NCI-H2196 treated with DMSO at 0.1 percent for 48 hours (cell line): Measurements from ENCODE around the gene SLC25A17.
"Not testable (repeated sequence)": the region's sequence is repeated elsewhere in the genome, so short reads cannot be mapped to it uniquely, and the experiment has no call there.

ENCODE experiments used
- DNase-seq: peaks from one replicate; lab custom pipeline; 2025; ENCODE audit not compliant: unreplicated experiment; lab: John Stamatoyannopoulos, UW

Gene SLC25A17, protein sequence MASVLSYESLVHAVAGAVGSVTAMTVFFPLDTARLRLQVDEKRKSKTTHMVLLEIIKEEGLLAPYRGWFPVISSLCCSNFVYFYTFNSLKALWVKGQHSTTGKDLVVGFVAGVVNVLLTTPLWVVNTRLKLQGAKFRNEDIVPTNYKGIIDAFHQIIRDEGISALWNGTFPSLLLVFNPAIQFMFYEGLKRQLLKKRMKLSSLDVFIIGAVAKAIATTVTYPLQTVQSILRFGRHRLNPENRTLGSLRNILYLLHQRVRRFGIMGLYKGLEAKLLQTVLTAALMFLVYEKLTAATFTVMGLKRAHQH

DNA sequence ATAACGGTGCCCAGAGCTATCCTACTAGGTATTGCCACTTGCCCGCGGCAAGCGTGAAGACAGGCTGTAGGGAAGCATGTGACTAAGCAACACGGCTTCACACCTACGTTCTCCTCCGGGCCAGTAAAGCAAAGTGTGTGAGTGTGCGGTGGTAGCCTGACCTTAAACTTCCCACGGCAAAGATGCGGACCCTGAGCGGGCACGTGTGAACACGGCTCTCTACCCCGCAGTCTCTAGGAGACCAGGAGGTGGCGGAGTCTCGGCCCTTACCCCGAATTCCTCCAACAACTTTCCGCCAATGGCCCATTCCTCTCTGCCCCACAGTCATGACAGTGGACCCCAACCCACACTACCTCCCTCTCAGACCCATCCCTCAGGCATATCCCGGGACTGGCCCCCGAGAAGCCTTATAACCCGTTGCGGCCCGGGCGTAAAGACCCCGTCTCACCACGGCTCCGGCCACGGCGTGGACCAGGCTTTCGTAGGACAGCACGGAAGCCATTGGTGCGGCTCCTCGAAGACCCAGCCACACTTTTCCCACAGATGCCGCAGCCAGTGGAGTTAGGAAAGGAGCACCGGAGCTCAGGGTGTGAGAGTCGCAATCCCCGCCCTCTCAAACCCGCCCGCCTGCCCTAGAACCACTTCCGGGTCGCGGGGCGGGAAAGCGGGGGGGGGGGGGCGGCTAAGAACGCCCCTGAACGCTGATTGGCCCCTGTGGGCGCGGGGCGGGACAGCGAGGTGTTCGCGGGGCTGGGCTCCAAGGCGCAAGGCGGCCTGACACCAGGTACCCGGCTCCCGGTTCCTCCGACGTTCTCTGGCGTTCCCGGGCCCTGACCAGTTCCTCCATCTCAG lies at the start of gene SLC25A17:
SLC25A17 (minus strand) TSS at position 600 of the 852 bp plus-strand sequence; CDS start at position 502, 98 bp downstream.
- DNase-seq: peak; percentile 73

DNA sequence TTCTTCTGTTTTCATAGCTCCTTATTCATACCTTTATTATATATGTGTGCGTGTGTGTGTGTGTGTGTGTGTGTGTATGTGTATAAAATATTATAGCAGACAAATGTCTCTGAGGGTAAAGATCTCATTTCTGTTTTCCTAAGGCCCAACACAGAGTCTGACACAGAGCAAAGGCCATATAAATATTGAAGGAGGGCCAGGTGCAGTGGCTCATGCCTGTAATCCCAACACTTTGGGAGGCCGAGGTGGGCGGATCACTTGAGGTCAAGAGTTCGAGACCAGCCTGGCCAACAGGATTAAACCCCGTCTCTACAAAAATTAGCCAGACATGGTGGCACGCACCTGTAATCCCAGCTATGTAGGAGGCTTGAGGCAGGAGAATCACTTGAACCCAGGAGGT lies 49.2 kb upstream of the SLC25A17 start:
- not testable (repeated sequence) for DNase-seq

DNA sequence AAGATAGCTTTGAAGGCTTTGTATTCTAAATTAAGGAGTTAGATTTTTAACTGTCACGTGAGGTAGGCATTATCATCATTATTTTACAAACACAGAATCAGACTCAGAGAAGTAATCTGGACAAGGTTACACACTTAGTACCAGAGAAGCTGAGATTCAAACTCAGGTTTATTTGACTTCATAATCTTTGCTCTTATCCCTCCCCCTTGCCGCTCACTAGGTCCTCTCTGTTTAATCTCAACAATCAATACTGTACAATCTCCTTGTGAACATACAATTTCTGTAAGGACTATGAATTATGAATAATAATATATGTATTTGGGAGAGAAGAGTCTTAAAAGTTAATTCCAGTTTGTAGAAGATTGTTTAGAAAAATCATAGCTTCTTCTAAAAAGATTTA lies 48.0 kb upstream of the SLC25A17 start:
- DNase-seq: no peak

DNA sequence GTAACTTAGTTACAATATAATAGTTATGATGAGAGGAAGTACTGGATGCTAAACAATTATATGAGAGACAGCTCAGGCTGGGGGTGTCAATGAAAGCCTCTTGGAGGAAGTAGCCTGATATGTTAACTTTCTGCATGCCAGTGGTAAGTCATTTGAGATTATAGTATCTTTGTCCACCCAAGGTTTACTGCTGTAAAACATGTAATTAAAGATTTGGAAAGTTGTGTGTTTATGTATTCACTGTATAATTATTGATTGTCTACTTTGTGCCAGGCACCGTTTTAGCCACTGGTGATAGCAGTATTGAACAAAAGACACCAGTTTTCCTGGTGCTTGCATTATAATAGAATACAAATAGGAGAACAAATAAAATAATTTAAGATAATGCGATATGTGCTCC lies 43.4 kb upstream of the SLC25A17 start:
- DNase-seq: no peak

DNA sequence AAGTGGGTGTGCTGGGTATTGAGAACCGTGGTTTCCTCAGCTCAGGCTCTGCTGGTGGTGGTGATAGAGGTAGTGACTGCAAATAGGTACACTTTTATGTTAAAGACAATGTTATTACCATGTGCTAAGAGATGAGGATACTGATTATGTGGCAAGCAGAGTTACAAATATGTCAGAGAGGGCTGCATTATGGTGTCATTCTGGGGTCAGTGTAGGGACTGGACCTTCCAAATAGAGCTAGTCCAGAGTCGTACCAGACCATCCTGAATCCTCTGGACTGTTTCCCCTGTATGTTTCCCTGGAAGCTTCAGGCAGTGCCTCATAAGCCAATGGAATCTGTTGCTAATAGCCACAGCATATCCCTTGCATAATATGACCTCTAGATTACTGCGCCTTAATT lies 42.9 kb upstream of the SLC25A17 start, which contains the start of gene DNAJB7:
DNAJB7 (minus strand) TSS at position 101 of the 400 bp plus-strand sequence. CDS start 119 bp downstream, outside the sequence.
- DNase-seq: no peak

DNA sequence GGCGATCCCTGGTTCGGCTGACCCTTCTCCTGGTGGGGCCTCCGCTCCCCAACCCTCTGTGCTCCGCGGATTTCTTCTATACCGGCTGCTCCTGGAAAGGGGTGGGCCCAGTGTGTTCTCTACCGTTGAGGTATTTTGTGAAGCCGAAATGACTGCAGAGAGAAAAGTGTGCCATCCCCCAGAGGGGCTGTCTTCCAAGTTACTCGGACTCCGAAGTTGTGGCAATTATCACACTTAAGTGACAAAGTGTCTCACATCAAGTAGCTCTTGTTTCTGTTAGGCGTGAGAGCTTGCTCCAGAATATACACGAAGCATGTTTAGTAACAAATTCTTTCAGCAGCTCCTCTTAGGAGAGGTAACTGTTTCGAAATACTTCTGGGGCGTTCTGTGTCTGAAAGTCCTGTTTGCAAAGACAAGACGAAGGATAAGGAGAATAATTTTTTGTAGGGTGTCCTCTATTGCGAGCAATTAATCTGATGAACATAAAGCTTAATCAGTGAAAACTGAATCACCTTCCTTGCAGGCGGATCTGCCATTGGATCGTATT lies 38.2 kb upstream of the SLC25A17 start:
- no peak for DNase-seq

DNA sequence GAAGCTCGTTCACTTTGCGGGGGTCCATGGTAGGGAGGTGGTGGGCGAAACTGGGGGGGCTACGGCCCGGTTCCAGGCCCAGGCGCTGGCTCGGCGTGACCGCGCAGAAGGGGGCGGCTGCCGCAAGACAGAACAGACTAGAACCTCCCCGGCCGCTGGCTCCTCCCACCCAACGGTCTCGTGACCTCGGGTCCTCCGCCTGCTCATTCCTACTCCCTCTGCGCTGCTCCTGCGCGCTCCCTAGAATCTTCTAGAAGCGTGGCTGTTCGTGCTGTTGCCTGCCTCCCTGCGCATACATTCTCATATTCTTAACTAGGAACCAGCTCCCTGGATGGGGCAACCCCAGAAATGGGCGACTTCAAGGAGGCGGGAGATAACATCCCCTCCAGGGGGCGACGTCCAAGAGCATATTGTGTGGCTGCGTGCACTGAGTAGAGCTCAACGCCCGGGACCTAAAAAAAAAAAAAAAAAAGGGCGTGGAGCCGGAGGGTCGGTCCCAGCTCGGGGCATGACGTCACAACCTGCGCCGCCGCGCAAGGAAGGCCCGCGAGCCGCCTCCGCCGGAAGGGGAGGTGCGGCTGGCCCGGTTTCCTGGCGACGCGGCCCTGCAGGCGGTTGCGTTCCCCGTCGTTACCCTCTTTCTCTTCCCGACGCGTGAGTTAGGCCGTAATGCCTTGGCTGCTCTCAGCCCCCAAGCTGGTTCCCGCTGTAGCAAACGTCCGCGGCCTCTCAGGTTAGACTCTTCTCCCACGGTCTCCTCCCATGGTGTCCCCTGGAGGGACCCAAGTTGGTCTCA lies 37.6 kb upstream of the SLC25A17 start, which contains the start of the genes ST13 and XPNPEP3:
ST13 (minus strand) TSS at position 127 of the 796 bp plus-strand sequence; CDS start at position 28, 99 bp downstream.
XPNPEP3 (plus strand) TSS at position 636 of the 796 bp plus-strand sequence; CDS start at position 670, 34 bp downstream.
- peak; percentile 92 for DNase-seq

DNA sequence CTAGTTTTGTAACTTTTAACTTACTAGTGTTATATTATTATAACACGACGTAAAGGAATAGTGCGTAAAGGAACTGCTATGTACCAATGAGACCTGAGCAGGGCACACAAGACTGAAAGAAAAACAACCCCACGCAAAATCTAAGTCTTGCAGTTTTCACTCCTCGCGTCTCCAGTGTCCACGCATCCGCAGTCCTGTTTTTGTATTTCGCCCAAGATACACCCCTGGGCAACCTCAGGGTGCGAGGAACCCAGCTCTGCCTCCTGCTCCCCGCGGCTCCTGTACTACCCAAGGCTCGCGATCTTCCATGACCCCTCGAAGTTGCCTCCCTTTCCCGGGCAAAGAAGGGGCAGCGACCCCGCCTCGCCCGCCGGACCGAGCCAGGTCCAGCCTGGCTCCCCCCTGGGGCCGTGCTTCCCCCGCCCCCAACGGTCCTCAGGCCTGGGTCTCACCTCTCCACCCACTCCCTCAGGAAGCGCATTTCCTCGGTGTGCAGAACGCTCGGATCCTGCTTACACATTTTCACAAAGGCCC lies 36.9 kb upstream of the SLC25A17 start:
- no peak for DNase-seq

DNA sequence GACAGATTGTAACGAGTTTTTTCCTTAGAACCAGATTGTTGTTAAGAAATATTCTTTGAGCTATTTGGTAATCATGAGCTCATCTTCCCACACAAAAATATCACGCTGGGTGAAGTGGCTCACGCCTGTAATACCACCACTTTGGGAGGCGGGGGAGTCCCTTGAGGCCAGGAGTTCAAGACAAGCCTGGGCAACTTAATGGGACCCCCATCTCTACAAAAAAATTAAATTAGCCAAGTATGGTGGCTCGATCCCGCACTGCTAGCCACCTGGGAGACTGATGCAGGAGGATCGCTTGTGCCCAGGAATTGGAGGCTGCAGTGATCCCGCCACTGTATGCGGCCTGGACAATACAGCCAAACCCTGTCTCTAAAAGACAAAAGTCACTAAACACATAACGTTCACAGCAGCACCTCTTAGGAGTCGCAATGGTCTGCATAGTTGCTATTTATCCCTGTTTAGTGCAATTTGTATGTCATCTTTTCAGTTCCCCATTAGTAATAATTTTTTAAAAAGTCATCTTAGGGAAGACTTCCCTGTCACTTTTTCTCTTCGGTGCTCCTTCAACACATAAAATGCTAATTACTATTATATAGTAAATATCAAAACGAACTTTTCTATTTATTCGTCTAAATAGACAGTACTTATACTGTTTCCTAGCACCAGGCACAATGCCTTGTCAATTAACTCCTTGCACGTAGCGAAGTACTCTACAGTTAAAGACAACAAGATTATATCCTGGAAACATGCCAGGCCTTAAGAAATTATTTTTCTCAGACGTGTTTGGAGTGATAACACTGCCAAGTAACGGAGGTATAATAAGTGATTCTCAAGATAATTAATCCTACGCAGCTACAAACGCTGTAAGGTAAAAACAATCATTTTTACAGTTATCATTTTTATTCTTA lies 36.2 kb upstream of the SLC25A17 start:
- no peak for DNase-seq

DNA sequence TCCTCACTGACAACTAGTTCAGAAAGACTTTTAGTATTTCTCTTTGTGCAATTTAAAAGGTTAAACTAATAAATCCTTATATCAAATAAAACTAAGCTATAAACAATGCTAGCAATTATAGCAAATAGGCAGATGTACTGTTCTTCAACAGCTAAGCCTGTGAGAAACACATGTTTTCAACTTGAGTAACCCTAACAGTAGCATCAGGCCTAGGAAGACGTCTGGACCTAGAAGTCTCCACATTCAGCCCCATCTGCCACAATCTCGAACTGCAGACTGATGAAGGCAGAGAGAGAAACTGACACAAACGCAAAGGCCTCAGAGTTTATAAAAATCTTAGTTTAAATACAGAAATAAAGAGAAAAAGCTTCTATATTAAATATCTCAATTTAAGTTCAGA lies 34.8 kb upstream of the SLC25A17 start:
- DNase-seq: no peak

DNA sequence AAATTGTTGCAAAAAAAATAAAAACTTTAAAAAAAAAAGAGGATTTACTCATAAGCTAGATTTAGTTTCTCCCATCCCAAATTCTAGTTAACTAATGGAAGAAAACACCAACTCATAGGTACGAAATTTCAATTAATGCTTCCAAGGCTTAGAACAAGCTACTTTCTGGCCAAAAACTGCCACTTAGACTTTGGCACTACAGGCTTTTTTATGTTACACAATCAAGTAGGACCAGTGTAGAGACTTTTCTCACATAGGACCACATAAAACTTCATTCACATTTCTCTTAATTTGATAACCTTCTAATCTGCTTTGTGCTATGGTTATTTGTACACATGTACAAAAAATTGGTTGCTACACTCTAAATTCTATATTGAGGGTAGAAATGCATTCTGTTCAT lies 34.2 kb upstream of the SLC25A17 start:
- no peak for DNase-seq

DNA sequence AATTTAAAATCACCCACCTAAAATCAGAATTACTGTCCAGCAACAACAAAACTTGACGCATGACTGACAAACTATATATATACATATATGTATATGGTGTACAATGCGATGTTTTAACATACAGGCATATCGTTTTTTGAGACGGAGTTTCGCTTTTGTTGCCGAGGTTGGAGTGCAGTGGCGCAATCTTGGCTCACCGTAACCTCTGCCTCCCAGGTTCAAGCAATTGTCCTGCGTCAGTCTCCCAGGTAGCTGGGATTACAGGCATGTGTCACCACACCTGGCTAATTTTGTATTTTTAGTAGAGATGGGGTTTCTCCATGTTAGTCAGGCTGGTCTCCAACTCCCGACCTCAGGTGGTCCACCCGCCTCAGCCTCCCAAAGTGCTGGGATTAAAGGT lies 26.7 kb upstream of the SLC25A17 start:
- not testable (repeated sequence) for DNase-seq

DNA sequence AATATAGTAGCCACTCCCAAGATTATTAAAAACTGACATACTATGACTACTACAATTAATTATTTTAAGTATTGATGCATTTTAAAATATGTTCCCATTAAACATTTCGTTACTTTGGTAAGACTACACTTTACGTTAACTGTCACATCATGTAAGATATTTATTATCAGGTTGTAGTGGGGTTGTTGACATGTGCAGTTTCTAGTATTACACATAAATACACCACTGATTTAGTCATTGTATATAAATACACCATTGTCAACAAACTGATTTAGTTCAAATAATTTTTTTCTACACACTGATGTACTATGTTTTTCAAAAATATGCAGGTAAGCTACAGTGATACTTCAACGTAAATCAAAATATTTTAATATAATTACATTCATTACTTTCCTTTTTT lies 25.8 kb upstream of the SLC25A17 start:
- no peak for DNase-seq

DNA sequence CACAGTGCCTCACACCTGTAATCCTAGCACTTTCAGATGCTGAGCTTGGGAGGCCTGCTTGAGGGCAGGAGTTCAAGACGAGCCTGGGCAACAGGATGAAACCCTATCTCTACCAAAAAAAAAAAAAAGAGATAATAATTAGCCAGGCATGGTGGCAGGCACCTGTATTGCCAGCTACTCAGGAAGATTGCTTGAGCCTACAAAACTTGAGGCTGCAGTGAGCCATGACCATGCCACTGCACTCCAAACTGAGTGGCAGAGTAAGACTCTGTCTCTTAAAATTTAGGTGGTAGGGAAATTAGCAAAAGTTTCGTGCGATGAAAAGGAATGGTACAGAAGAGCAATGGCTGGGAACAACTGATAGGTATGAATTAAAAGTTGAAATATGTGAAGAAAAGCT lies 19.3 kb upstream of the SLC25A17 start:
- DNase-seq: no peak

DNA sequence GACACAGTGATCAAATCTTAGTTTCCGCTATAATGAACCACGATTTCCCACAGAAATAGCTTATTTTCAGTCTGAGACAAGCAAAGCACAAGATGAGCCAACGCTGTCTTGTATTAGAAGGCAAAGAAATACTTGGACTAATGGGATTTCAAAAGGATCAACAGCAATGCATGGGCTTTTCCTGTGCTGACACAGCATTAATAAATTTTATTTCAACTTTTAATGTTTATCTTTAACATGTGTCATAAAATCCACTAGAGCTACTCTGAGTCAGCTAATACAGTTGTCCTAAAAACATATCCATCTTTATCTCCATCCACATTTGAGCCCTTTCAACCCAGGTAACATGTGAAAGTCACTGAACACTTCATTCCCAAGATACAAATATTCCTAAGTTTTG lies 15.5 kb upstream of the SLC25A17 start:
- no peak for DNase-seq

DNA sequence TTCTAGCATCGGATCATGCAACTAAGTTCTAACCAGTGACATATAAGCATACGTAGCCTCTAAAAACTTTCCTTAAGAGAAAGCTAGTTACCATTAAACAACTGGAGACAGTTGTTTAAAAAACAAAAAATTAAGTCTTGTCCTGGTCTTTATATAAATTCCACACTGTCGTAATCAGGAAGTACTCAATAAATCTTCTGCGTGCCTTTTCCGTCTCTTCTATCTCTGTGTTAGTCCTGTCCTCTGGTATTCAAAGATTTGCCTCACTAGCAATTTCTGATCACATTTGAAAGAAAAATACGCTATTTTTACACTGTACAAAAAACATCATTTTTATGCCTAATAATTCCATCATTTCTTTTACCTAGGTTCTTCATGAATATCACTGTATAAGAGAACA lies 10.0 kb upstream of the SLC25A17 start:
- DNase-seq: no peak

DNA sequence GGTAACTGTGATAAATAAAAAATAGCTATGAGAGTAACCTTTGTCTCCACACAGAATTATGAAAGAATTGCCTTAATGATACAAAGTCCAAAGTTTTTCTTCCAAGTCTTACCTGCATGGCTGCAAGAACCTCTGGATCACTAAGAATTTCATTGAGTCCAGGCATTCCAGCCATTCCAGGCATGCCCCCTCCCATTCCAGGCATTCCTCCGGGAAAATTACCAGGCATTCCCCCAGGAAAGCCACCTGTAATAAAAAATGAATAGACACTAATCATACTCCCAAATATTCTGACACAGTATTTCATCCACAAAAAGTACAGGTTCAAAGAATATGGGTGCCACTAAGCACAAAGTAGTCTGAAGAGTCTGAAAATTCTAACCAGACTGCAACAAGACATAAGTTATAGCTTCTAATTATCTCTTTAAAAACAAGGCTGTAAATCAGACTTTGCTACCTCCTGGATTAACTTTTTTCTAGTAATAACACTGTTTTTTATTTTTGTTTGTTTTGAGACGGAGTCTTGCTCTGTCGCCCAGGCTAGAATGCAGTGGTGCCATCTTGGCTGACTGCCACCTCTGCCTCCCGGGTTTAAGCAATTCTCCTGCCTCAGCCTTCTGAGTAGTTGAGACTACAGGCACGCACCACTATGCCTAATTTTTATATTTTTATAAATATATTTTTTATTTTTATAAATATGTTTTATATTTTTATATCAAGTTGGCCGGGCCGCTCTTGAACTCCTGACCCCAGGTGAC lies 8.0 kb upstream of the SLC25A17 start:
- no peak for DNase-seq

DNA sequence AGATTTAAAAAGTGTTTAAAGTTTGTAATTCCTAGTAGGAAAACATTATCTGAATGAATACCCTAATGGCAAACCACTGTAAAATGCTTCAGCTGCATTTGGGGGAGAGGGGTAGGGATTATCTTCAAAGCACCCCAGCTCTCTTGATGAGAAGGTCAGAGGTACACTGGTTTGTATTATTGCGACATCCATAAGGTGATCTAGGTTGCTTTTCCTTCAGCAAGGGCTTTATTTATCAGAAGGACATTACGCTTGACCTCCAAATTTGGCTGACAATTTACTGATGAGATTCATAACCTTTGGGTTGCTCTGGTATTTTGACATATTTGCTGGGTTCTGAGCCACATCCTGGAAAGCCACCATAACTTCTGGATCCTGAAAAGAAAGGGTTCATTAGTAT lies 7.1 kb upstream of the SLC25A17 start:
- DNase-seq: not testable (repeated sequence)

DNA sequence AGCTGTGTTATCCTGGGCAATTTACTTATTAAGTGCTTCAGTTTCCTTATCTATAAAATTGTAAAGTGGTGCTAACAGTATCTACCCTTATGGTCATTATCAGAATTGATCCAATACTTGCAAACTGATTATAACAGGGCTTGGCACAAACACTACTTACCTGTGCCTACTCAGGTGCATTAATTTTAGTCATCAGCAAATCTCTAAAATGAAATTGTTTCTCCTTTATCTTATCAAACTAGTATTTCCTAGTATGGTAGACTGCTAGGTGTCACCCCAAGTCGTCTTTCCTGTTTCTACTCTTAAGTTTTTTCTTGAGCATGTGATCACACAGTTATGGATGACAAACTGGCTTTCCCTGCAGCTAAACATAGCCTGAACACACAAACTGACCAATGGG lies 4.3 kb upstream of the SLC25A17 start:
- DNase-seq: no peak
